ENCODE data around the gene MROH9. TPM values are rescaled to one million over a fixed set of nuclear protein-coding genes. Genes with fewer than 3 reads are reported as not detected.

Gene MROH9
- total RNA-seq, 4 donors from 2014 or later: not detected

GRCh38 chr1:170964506-170964905, 29.2 kb downstream of the MROH9 start:
- Histone ChIP-seq H3K4me1 (no peaks in the 10 kb centered on the region), H3K9me3 (no peaks in the 10 kb centered on the region), H3K36me3 (no peaks in the 10 kb centered on the region), H3K27me3 (no peaks in the 10 kb centered on the region), H3K4me3 (no peak overlapping the region), H3K27ac (replicated peaks in 1 of 4) (no peak overlapping the region)
- WGBS: 89% methylated on average over 3 of the region's 3 CpGs
- TF ChIP-seq POLR2AphosphoS5 (IDR thresholded peaks at IDR 0.05): no peak
- TF ChIP-seq EP300 (IDR thresholded peaks at IDR 0.05): no peak
- no peak for TF ChIP-seq POLR2A (IDR thresholded peaks at IDR 0.05; ENCODE audit: low read depth)
- TF ChIP-seq CTCF (IDR thresholded peaks at IDR 0.05): no peak
- no peak for DNase-seq (ENCODE audit: extremely low spot score)
- intact Hi-C loops (cut with DNase I): loop anchor here (10.0 kb wide), 1 partner anchor 110 kb away; no protein-coding TSS in a partner anchor

DNA sequence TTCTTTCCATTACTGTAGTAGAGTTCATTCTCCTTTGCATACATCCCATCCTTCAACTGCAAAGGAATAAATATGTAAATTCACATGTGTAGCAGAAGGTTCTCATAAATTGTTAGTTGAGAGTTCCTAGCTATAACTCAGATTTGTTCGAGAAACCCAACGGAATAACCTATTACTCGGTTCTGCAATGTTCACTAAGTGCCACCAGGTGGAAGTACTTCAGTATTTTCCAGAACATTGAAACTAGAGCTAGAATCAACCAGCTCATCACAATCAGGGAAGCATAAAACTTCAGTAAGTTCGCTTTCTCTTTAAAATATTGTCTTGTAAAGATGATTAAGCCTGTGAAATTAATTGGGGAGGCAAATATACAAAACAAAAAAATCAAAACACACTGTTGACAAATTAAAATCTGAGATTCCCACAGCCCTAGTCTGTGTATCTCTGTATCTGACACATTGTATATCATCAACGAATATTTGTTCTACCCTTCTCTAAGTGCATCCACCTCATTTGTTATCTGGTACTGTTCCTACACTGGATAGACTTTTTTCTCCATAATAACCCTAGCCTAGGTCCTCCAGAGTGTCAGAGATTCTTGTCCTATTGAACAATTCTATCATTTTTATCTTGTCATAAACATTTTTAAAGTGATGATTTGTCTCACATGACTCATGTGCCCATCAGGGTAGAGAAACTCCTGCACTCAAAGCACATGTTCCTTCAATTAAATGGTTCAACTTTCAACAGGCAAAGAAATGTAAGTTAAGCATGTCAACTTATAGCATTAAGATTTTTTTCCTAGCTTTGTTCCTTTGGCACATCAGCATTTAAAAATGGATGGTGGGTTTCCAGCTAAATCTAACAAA, 31.9 kb downstream of the MROH9 start:
- intact Hi-C loops (cut with DNase I): loop anchor here (5.0 to 10.0 kb wide), 3 partner anchors 108 to 345 kb away; partner anchors contain the start of gene FMO4
- Histone ChIP-seq H3K36me3 (no peaks in the 10 kb centered on the region), H3K4me3 (no peak overlapping the region), H3K9me3 (no peaks in the 10 kb centered on the region), H3K4me1 (no peaks in the 10 kb centered on the region), H3K27me3 (no peaks in the 10 kb centered on the region), H3K27ac (replicated peaks in 1 of 4) (no peak overlapping the region)
- DNase-seq (ENCODE audit: extremely low spot score): no peak
- no peak for TF ChIP-seq EP300 (IDR thresholded peaks at IDR 0.05)
- TF ChIP-seq CTCF (IDR thresholded peaks at IDR 0.05): peak; percentile 67 to 76 (median 69)
- 33% methylated on average over 5 of the region's 5 CpGs for WGBS

- Histone ChIP-seq H3K9me3 (no peaks in the 10 kb centered on the region), H3K36me3 (no peaks in the 10 kb centered on the region), H3K4me3 (no peak overlapping the region), H3K27me3 (no peaks in the 10 kb centered on the region), H3K4me1 (no peaks in the 10 kb centered on the region), H3K27ac (replicated peaks in 1 of 4) (no peak overlapping the region)
- intact Hi-C loops (cut with DNase I): no loop called here
- TF ChIP-seq POLR2A (IDR thresholded peaks at IDR 0.05; ENCODE audit: low read depth) (no peak), CTCF (IDR thresholded peaks at IDR 0.05) (no peak), EP300 (IDR thresholded peaks at IDR 0.05) (no peak), POLR2AphosphoS5 (IDR thresholded peaks at IDR 0.05) (no peak)
- 75% methylated on average over 3 of the region's 3 CpGs for WGBS
- DNase-seq (ENCODE audit: extremely low spot score): no peak
Observed at GRCh38 chr1:170970256-170970655, 34.9 kb downstream of the MROH9 start.

GRCh38 chr1:170978371-170978910, 43.1 kb downstream of the MROH9 start:
- peaks cover 0 to 8% (median 0%) of the 10 kb centered on the region in 4 donors for H3K9me3 ChIP-seq
- H3K4me1 ChIP-seq: no peaks in the 10 kb centered on the region
- no peak overlapping the region for H3K4me3 ChIP-seq
- WGBS: 80% methylated on average over 2 of the region's 2 CpGs
- intact Hi-C loops (cut with DNase I): no loop called here
- H3K27ac ChIP-seq (replicated peaks in 1 of 4): no peak overlapping the region
- TF ChIP-seq CTCF (IDR thresholded peaks at IDR 0.05): no peak
- no peak for TF ChIP-seq EP300 (IDR thresholded peaks at IDR 0.05)
- no peak for TF ChIP-seq POLR2A (IDR thresholded peaks at IDR 0.05; ENCODE audit: low read depth)
- no peak for TF ChIP-seq POLR2AphosphoS5 (IDR thresholded peaks at IDR 0.05)
- H3K36me3 ChIP-seq: no peaks in the 10 kb centered on the region
- no peak for DNase-seq (ENCODE audit: extremely low spot score)
- H3K27me3 ChIP-seq: no peaks in the 10 kb centered on the region
